Measurements from ENCODE around the gene PLCH1. TPM values are rescaled to one million over a fixed set of nuclear protein-coding genes. Genes with fewer than 3 reads are reported as not detected.
A peak's percentile ranks its signal among the peaks of the same experiment; 100 is the strongest.

The PLCH1 gene
- total RNA-seq, 1 donor from 2014 or later = 32.0 TPM

DNA sequence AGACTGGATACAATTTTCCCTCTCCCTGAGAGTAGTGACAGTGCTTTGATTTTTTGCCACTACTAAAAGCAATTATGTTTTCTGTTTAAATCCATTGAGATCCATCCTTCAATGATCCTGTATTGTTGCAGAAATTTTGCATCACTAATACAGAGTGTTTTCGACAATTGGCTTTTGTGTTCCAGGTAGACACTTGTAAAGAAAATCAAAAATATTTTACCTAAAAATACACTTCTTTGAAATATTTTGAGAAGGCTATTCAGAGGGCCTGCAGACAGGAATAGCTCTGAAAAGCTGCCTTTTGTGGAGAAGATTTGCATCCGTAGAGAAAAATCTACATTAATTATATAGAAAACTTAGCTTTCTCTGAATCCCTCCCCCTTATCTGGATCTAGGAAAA, 384.6 kb downstream of the PLCH1 start:
- H3K4me1 ChIP-seq = peaks cover 23% of the 10 kb centered on the region
- peaks cover 18% of the 10 kb centered on the region for H3K4me1 Mint-ChIP-seq

GRCh38 chr3:155356594-155357370, 388.1 kb downstream of the PLCH1 start:
- Mint-ChIP-seq H3K27me3 (ENCODE audit: insufficient read depth, low read depth) (peaks cover 5% of the 10 kb centered on the region), H3K27ac (no peak overlapping the region), H3K4me1 (no peaks in the 10 kb centered on the region), H3K4me3 (no peak overlapping the region), H3K36me3 (peaks cover 5% of the 10 kb centered on the region), H3K9me3 (peaks cover 3% of the 10 kb centered on the region)
- H3F3A ChIP-seq (ENCODE audit: low read depth) = peaks cover under 1% of the 10 kb centered on the region
- no peak overlapping the region for H3K27ac ChIP-seq
- peak overlapping the region; percentile 28 for H2AFZ ChIP-seq (replicated peaks)
- H3K79me2 ChIP-seq (ENCODE audit: low read depth) = no peaks in the 10 kb centered on the region
- peaks cover 21% of the 10 kb centered on the region for H3K27me3 ChIP-seq
- H3K4me2 ChIP-seq = no peak overlapping the region
- H3K36me3 ChIP-seq = no peaks in the 10 kb centered on the region
- no peaks in the 10 kb centered on the region for H4K20me1 ChIP-seq (ENCODE audit: low read depth)
- TF ChIP-seq CTCF (IDR thresholded peaks at IDR 0.05) = peak; percentile 47
- no peak for TF ChIP-seq EZH2phosphoT487 (IDR thresholded peaks at IDR 0.05)
- TF ChIP-seq EZH2 (IDR thresholded peaks at IDR 0.05) = no peak
- H3K4me3 ChIP-seq = no peak overlapping the region
- H3K4me1 ChIP-seq = no peaks in the 10 kb centered on the region
- peak; percentile 54 for DNase-seq (ENCODE audit: low spot score)
- H3K9ac ChIP-seq = no peak overlapping the region
- H3K9me3 ChIP-seq (ENCODE audit: low read depth) = no peaks in the 10 kb centered on the region

More for the DNA sequence above, 384.6 kb downstream of the PLCH1 start:
- H3K4me2 ChIP-seq = no peak overlapping the region
- no peak overlapping the region for H3K27ac Mint-ChIP-seq
- no peak overlapping the region for H2AFZ ChIP-seq (replicated peaks)
- no peak overlapping the region for H3K4me3 ChIP-seq
- peaks cover 2% of the 10 kb centered on the region for H3K9me3 ChIP-seq (ENCODE audit: low read depth)
- peaks cover 10% of the 10 kb centered on the region for H3K36me3 Mint-ChIP-seq
- H3K9me3 Mint-ChIP-seq = peaks cover 9% of the 10 kb centered on the region
- H3K27me3 ChIP-seq = peaks cover 23% of the 10 kb centered on the region
- H3F3A ChIP-seq (ENCODE audit: low read depth) = peaks cover 36% of the 10 kb centered on the region
- H3K36me3 ChIP-seq = no peaks in the 10 kb centered on the region
- no peak for DNase-seq (ENCODE audit: low spot score)
- no peak overlapping the region for H3K9ac ChIP-seq
- H3K79me2 ChIP-seq (ENCODE audit: low read depth) = no peaks in the 10 kb centered on the region
- H3K27me3 Mint-ChIP-seq (ENCODE audit: insufficient read depth, low read depth) = peaks cover 7% of the 10 kb centered on the region
- no peak overlapping the region for H3K27ac ChIP-seq
- no peaks in the 10 kb centered on the region for H4K20me1 ChIP-seq (ENCODE audit: low read depth)
- TF ChIP-seq EZH2phosphoT487 (IDR thresholded peaks at IDR 0.05) (no peak), CTCF (IDR thresholded peaks at IDR 0.05) (no peak), EZH2 (IDR thresholded peaks at IDR 0.05) (no peak)
- H3K4me3 Mint-ChIP-seq = no peak overlapping the region

DNA sequence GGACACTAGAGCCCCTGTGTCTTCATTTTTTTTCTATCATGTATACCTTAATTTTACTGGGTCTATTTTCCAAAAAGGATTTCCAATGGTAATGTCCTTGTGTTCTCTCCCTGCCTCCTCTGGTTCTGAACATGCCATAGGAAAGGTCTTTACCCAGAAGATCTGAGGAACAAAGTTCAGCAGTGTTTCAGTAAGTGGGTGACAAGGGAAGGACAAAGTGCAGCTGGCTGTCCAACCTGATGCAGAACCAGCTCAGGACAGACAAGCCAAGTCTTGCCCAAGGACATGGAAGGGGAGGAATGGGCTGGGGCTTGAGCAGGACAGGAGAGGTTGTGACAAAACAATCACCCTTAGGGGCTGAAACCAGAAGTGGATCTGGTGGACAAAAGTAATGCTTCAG, 390.2 kb downstream of the PLCH1 start:
- Histone ChIP-seq H3K36me3 (no peaks in the 10 kb centered on the region), H3K27me3 (peaks cover 4% of the 10 kb centered on the region), H2AFZ (replicated peaks) (no peak overlapping the region), H3K9ac (no peak overlapping the region), H4K20me1 (ENCODE audit: low read depth) (no peaks in the 10 kb centered on the region), H3K79me2 (ENCODE audit: low read depth) (no peaks in the 10 kb centered on the region), H3K4me3 (no peak overlapping the region), H3K4me1 (no peaks in the 10 kb centered on the region), H3K4me2 (no peak overlapping the region), H3F3A (ENCODE audit: low read depth) (no peaks in the 10 kb centered on the region), H3K9me3 (ENCODE audit: low read depth) (no peaks in the 10 kb centered on the region), H3K27ac (no peak overlapping the region)
- H3K27me3 Mint-ChIP-seq (ENCODE audit: insufficient read depth, low read depth) = peaks cover 5% of the 10 kb centered on the region
- TF ChIP-seq EZH2phosphoT487 (IDR thresholded peaks at IDR 0.05) (no peak), EZH2 (IDR thresholded peaks at IDR 0.05) (no peak), CTCF (IDR thresholded peaks at IDR 0.05) (no peak)
- no peak overlapping the region for H3K27ac Mint-ChIP-seq
- H3K36me3 Mint-ChIP-seq = no peaks in the 10 kb centered on the region
- no peak overlapping the region for H3K4me3 Mint-ChIP-seq
- H3K4me1 Mint-ChIP-seq = no peaks in the 10 kb centered on the region
- DNase-seq (ENCODE audit: low spot score) = no peak
- H3K9me3 Mint-ChIP-seq = peaks cover 2% of the 10 kb centered on the region

Measured in neural progenitor cell (in vitro differentiated cells).